Cardiac atrium fibroblast (primary cell): Measurements from ENCODE around the gene CRPPA. TPM values are rescaled to one million over a fixed set of nuclear protein-coding genes. Genes with fewer than 3 reads are reported as not detected.

Experiments used
- total RNA-seq: library from RNA; depleted of rRNA; stranded (reverse); fragments of >200 nt; gene quantifications from 2 replicates; pipeline ENCODE4 v1.2.3, GENCODE V29; 2015

The CRPPA gene
- total RNA-seq = 1.1 and 2.3 TPM in 2 replicates

GRCh38 chr7:16421333-16422102, at the start of gene CRPPA:
Gene CRPPA, minus strand, starts transcription at chr7:16421538. Its CDS starts 216 bp downstream, at chr7:16421322.

DNA sequence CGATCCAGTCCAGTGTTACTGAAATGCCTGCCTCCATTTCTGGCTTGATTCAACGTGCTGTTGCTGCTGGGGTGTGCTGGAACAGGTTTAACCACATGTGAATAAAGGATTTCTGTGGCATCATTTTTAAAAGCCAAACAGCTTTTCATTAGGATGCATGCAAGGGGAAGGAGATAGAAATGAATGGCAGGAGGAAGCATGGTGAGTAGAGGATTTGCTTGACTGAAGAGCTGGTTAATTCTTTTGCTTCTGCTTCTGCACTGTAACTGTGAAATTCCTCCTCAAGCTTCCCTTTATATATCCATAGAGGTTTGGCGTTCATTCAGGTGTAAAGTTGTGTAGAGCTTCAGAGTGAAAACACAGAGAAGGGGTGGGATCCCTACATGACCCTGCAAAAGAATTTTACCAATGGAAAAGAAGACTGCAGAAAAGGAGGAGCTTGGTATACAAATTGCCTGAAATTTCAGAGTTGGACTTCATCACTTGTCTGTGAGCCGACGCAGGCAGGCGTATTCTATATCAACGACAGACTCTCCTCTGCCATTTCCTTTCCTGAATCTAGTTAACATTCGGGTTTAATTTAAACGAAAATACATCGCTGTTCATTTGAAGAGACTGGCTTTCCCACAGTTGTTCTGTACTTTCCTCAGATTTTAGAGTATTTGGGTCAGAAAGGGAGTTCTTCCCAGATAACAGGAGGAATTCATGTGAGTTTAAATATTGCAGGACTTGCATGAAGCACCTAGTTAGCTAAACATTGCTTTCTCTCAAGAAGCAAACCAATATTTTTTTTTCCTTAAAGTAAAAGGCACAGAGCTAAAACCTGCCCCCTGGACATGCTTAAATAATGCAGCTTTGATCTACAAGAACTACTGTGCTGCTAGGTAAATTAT, 44.4 kb upstream of the CRPPA start, which contains the start of gene SOSTDC1:
TSS of gene SOSTDC1 (minus strand) at position 270 of the 893 bp plus-strand sequence. CDS start at position 200, 70 bp downstream.

Other genes starting within 250 kb of the CRPPA start
- gene SOSTDC1, start 44.2 kb upstream of the CRPPA start, total RNA-seq = not detected in 2 replicates
- gene LRRC72, start 105.3 kb upstream of the CRPPA start, total RNA-seq = not detected in 2 replicates
- gene ANKMY2, start 224.2 kb upstream of the CRPPA start, total RNA-seq = 6.8 and 9.2 TPM in 2 replicates
- 55.2 and 56.7 TPM in 2 replicates for gene BZW2, start 224.6 kb upstream of the CRPPA start, total RNA-seq